Astrocyte (in vitro differentiated cells and primary cell): ENCODE results near the gene HEATR5A.

Source experiments
- EZH2 ChIP-seq: IDR thresholded peaks from 2 replicates; pipeline ENCODE4 v1.6.1; 2012; ENCODE audit warnings: mild to moderate bottlenecking, low read length, inconsistent platforms; ENCODE audit not compliant: insufficient read depth
- TF ChIP-seq, protein P1 (sequence below): IDR thresholded peaks from 2 replicates; pipeline ENCODE4 v1.5.1; 2011; ENCODE audit warnings: low read depth, mild to moderate bottlenecking, inconsistent platforms, low read length, moderate library complexity; ENCODE audit not compliant: insufficient read depth

DNA sequence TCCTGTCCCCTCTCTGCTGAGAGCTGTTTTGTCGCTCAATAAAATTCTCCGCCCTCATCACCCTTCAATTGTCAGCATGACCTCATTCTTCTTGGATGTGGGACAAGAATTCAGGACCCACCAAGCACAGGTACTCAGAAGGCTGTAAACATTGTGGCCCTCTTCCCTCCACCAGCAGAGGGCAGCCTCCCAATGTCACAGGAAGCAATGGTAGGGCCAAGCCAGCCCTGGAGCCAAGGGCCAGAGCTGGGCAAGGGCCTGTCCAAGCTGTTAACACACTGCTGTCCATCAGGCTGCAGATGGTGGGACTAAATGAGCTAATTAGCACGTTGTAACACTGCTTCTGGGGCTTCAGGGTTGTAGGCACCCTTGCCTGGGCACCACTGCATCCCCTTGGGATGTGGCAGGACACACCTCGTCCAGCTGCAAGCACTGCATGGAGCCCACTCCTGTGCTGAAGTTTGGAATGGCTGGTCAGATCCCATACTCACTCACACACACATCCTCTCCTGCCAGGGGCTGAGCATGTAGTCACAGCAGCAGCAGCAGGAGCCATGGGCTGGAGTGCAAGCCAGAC, 150.1 kb downstream of the HEATR5A start:
- TF ChIP-seq, protein P1, sequence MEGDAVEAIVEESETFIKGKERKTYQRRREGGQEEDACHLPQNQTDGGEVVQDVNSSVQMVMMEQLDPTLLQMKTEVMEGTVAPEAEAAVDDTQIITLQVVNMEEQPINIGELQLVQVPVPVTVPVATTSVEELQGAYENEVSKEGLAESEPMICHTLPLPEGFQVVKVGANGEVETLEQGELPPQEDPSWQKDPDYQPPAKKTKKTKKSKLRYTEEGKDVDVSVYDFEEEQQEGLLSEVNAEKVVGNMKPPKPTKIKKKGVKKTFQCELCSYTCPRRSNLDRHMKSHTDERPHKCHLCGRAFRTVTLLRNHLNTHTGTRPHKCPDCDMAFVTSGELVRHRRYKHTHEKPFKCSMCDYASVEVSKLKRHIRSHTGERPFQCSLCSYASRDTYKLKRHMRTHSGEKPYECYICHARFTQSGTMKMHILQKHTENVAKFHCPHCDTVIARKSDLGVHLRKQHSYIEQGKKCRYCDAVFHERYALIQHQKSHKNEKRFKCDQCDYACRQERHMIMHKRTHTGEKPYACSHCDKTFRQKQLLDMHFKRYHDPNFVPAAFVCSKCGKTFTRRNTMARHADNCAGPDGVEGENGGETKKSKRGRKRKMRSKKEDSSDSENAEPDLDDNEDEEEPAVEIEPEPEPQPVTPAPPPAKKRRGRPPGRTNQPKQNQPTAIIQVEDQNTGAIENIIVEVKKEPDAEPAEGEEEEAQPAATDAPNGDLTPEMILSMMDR, result peak; percentile 5
- TF ChIP-seq EZH2, result no peak
